GM10266 (cell line): ENCODE data around the gene KCNN3.

ENCODE experiments used
- DNase-seq: peaks from one replicate; pipeline ENCODE4 v3.0.0; 2012; ENCODE audit errors: extremely low spot score
- CTCF ChIP-seq: IDR thresholded peaks from 2 replicates; pipeline ENCODE4 v1.5.1; 2012; ENCODE audit warnings: mild to moderate bottlenecking, low read depth; ENCODE audit not compliant: control insufficient read depth, insufficient read depth; ENCODE audit errors: missing control alignments

KCNN3 gene

GRCh38 chr1:154779551-154780189 lies 90.4 kb downstream of the KCNN3 start:
- no peak for TF ChIP-seq CTCF

GRCh38 chr1:154778944-154779343 lies 91.1 kb downstream of the KCNN3 start:
- no peak for TF ChIP-seq CTCF
- DNase-seq = no peak

More at GRCh38 chr1:154779551-154780189, 90.4 kb downstream of the KCNN3 start:
- DNase-seq = no peak

GRCh38 chr1:154778275-154778674 lies 91.8 kb downstream of the KCNN3 start:
- DNase-seq = no peak
- no peak for TF ChIP-seq CTCF

- no peak for TF ChIP-seq CTCF
- DNase-seq = no peak
Measured at GRCh38 chr1:154777781-154778180, 92.3 kb downstream of the KCNN3 start.

GRCh38 chr1:154777154-154777553 lies 92.9 kb downstream of the KCNN3 start:
- TF ChIP-seq CTCF = no peak
- DNase-seq = no peak

GRCh38 chr1:154775621-154776605 lies 94.2 kb downstream of the KCNN3 start:
- no peak for DNase-seq
- TF ChIP-seq CTCF = no peak
